Spinal cord (tissue), 10 donors: Measurements from ENCODE around the gene BSDC1. TPM values are rescaled to one million over a fixed set of nuclear protein-coding genes. Genes with fewer than 3 reads are reported as not detected.

Experiments
- DNase-seq, 6 donors: peaks; one replicate each; pipeline versions ENCODE4 v3.0.0 to v3.0.0-alpha.2; 2013 to 2015; ENCODE audit warnings: low spot score in 6 of 6, low read depth in 4 of 6
- H3K27ac ChIP-seq: one replicate; pipeline ENCODE4 v1.5.1; 2013; ENCODE audit warnings: low read depth, low read length, control low read depth
- H3K27me3 ChIP-seq: one replicate; pipeline ENCODE4 v1.6.1; 2013; ENCODE audit warnings: low read length; ENCODE audit not compliant: control insufficient read depth, insufficient read depth
- H3K36me3 ChIP-seq: one replicate; pipeline ENCODE4 v1.6.1; 2013; ENCODE audit warnings: low read length; ENCODE audit not compliant: control insufficient read depth, insufficient read depth
- H3K4me1 ChIP-seq: one replicate; pipeline ENCODE4 v1.6.1; 2013; ENCODE audit warnings: low read length; ENCODE audit not compliant: control insufficient read depth, insufficient read depth
- H3K4me3 ChIP-seq: one replicate; pipeline ENCODE4 v1.5.1; 2013; ENCODE audit warnings: low read depth, low read length, control low read depth
- H3K9me3 ChIP-seq: one replicate; pipeline ENCODE4 v1.6.1; 2013; ENCODE audit warnings: low read length; ENCODE audit not compliant: control insufficient read depth, insufficient read depth
- WGBS: methylation state at CpG from one replicate; pipeline ENCODE4 v1.1.5; 2013; ENCODE audit warnings: missing lambda C conversion rate; ENCODE audit not compliant: insufficient coverage; 5-methylcytosine and 5-hydroxymethylcytosine counted together
- polyA plus RNA-seq, 2 donors: library from polyadenylated mRNA; unstranded; fragments of 120-200 nt; gene quantifications; one replicate each; pipeline ENCODE4 v1.2.1, GENCODE V29; 2013; ENCODE audit not compliant: insufficient read length in 2 of 2
- total RNA-seq, 2 donors: library from RNA; depleted of rRNA in 1 of 2; stranded (reverse); fragments of 120-200 nt in 1 of 2; fragments of >200 nt in 1 of 2; gene quantifications; one replicate each; pipeline versions ENCODE4 v1.2.3 to v1.2.4, GENCODE V29; 2013 to 2014
- donor health status: healthy.

BSDC1 gene
- total and polyA plus RNA-seq, 4 donors = 61.4 to 85.1 (median 76.3) TPM

DNA sequence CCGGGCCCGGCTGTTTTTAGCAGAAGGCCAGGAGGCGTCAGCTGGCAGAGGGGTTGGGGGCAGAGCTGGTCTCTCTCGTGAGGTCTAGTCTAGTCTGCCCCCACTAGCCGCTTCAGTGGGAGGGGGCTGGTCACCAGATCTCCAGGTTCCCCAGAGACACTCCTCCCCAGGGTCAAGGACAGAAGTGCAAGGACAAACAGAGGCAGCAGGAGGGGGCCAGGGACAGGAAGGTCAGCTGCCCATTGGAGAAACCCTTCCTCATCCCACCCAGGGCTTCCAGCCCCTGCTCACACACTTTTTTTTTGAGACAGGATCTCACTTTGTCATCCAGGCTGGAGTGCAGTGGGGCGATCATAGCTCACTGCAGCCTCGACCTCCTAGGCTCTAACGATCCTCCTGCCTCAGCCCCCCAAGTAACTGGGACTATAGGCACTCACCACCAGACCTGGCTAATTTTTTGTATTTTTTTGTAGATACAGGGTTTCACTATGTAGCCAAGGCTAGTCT lies 41.9 kb downstream of the BSDC1 start:
- Histone ChIP-seq H3K27ac (peak overlapping the region; percentile 88), H3K27me3 (no peaks in the 10 kb centered on the region), H3K4me1 (peaks cover 39% of the 10 kb centered on the region), H3K9me3 (no peaks in the 10 kb centered on the region), H3K36me3 (peaks cover 9% of the 10 kb centered on the region), H3K4me3 (peak overlapping the region; percentile 67)
- DNase-seq = no peak
- 10% methylated on average over 2 of the region's 8 CpGs for WGBS

DNA sequence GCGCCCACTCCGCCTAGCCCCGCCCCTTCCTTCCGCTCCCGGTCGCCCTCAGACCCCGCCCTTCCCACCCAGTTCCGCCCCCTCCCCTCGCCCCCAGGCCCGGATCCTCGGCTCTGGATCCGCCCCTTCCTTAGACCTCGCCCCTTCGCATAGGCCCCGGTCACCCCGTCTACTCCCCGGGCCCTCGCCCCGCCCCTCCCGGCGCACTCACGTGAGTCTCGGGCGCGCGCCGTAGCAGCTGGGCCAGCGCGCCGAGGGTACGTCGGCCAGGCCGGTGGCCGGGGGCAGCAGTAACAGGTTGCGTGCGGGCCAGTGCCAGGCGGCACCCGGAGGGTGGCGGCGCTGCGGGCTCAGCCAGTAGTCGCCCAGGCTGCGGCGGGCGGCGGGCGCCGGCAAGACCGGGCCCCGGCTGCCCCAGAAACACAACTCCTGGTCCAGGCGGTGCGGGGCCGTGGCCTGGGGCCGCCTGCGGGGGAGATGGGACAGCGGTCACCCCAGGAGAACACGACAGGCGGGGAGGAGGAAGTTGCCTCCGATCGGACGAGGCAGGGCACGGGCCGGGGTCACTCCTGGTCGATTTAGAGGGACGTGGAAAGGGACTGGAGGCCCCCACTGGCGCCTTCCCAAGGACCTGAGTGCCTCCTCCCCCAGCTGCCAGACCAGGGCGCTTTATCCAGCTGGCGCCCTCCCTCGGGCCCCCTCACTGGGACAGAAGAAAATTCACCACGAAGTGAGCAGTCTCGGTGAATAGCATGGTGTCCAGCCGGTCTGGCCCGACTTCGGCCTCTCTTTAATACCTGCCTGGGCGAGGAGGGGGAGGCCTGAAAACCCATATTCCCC lies 42.6 kb downstream of the BSDC1 start:
- WGBS = 0% methylated on average over 69 of the region's 75 CpGs
- Histone ChIP-seq H3K9me3 (no peaks in the 10 kb centered on the region), H3K36me3 (peaks cover 9% of the 10 kb centered on the region), H3K4me3 (peak overlapping the region; percentile 67), H3K4me1 (peaks cover 34% of the 10 kb centered on the region), H3K27me3 (no peaks in the 10 kb centered on the region), H3K27ac (peak overlapping the region; percentile 88)
- peak; percentile 74 to 99 (median 93) for DNase-seq

GRCh38 chr1:32350785-32351398 lies 43.3 kb downstream of the BSDC1 start:
- DNase-seq = peak in 1 of 6 donors; percentile 56
- no peaks in the 10 kb centered on the region for H3K27me3 ChIP-seq
- peaks cover 9% of the 10 kb centered on the region for H3K36me3 ChIP-seq
- H3K4me1 ChIP-seq = peaks cover 34% of the 10 kb centered on the region
- peak overlapping the region; percentile 67 for H3K4me3 ChIP-seq
- H3K27ac ChIP-seq = peak overlapping the region; percentile 88
- H3K9me3 ChIP-seq = no peaks in the 10 kb centered on the region
- 12% methylated on average over 23 of the region's 28 CpGs for WGBS

DNA sequence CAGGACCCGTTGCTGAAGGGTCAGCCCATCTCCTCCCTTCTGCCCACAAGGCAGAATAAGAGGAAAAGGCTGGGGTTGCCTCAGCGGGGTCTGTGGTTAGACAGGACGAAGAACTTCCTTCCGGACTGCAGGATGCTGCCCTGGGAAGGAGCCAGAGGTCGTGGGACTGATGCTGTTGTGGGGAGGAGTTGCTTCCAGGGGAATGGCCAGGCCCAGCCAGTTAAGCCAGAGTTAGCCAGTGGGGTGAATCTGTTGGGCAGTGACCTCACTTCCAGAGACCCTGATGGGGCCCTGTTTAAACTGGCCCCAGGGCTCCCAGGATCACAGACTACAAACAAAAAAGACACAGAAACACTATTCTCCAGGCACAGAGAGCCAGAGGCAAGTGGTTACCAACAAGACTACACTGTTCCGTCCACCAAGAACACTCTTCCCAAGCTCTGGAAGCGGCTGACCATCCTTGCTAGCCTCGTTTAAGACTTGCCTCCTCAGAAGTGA lies 45.0 kb downstream of the BSDC1 start:
- Histone ChIP-seq H3K36me3 (peaks cover 6% of the 10 kb centered on the region), H3K27ac (no peak overlapping the region), H3K9me3 (no peaks in the 10 kb centered on the region), H3K4me1 (peaks cover 33% of the 10 kb centered on the region), H3K4me3 (no peak overlapping the region), H3K27me3 (no peaks in the 10 kb centered on the region)
- peak in 1 of 6 donors; percentile 38 for DNase-seq
- WGBS = 71% methylated on average over 7 of the region's 8 CpGs

- Histone ChIP-seq H3K27ac (no peak overlapping the region), H3K4me1 (peaks cover 9% of the 10 kb centered on the region), H3K27me3 (no peaks in the 10 kb centered on the region), H3K36me3 (no peaks in the 10 kb centered on the region), H3K4me3 (no peak overlapping the region), H3K9me3 (no peaks in the 10 kb centered on the region)
- WGBS = 85% methylated on average over 8 of the region's 9 CpGs
- no peak for DNase-seq
These were observed 47.6 kb downstream of the BSDC1 start for GRCh38 chr1:32346532-32347157.

DNA sequence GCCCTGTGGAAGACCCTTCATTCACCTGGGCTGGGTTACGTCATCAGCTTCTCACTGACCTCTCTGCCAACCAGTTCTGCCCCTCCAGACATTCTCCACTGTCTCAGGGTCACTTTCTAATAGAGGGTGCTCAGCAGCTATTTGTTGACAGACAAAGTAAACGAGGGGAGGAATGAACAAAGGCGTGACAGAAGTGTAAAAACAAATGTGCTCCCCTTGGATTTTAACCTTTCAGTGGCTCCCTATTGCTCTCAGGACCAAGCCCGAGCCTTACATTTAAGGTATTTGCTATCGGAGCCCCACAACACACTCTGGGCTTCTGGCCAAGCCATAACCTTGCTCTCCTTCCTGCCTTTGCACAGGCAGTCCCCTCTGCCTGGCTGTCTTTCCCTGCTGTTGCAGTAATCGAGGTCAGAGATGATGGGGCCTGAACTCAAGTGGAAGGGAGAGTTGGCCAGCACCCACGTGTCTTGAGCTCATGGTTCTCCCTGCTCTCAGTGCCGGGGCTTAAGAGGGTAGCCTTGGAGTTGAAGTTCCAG lies 48.9 kb downstream of the BSDC1 start:
- H3K36me3 ChIP-seq = no peaks in the 10 kb centered on the region
- peaks cover 12% of the 10 kb centered on the region for H3K4me1 ChIP-seq
- no peak overlapping the region for H3K4me3 ChIP-seq
- H3K9me3 ChIP-seq = no peaks in the 10 kb centered on the region
- no peaks in the 10 kb centered on the region for H3K27me3 ChIP-seq
- DNase-seq = no peak
- WGBS = 47% methylated on average over 7 of the region's 8 CpGs
- H3K27ac ChIP-seq = no peak overlapping the region

- H3K27me3 ChIP-seq = no peaks in the 10 kb centered on the region
- whole genome bisulfite sequencing = 95% methylated on average over 9 of the region's 10 CpGs
- no peaks in the 10 kb centered on the region for H3K9me3 ChIP-seq
- H3K36me3 ChIP-seq = no peaks in the 10 kb centered on the region
- H3K4me1 ChIP-seq = peaks cover 38% of the 10 kb centered on the region
- no peak overlapping the region for H3K27ac ChIP-seq
- no peak for DNase-seq
- no peak overlapping the region for H3K4me3 ChIP-seq
These were observed 51.5 kb downstream of the BSDC1 start for GRCh38 chr1:32342704-32343103.

DNA sequence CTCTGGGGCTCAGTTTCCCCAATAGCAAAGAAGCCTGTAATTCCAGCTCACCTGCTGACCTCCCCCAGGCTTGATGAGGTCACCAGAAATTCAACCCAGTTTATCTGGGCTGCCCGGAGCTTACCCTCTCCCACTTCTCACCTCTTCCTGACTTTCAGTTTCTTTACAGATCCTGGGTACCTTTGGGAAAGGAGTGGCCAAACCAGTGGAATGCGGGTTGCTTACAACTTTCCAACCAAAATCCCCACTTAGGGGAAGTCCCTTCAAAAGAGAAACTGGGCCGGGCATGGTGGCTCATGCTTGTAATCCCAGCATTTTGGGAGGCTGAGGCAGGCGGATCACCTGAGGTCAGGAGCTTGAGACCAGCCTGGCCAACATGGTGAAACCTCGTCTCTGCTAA lies 52.3 kb downstream of the BSDC1 start:
- DNase-seq = no peak
- no peak overlapping the region for H3K4me3 ChIP-seq
- H3K27me3 ChIP-seq = no peaks in the 10 kb centered on the region
- H3K27ac ChIP-seq = no peak overlapping the region
- no peaks in the 10 kb centered on the region for H3K9me3 ChIP-seq
- peaks cover 45% of the 10 kb centered on the region for H3K4me1 ChIP-seq
- H3K36me3 ChIP-seq = peaks cover 1% of the 10 kb centered on the region
- 92% methylated on average over 3 of the region's 5 CpGs for WGBS

DNA sequence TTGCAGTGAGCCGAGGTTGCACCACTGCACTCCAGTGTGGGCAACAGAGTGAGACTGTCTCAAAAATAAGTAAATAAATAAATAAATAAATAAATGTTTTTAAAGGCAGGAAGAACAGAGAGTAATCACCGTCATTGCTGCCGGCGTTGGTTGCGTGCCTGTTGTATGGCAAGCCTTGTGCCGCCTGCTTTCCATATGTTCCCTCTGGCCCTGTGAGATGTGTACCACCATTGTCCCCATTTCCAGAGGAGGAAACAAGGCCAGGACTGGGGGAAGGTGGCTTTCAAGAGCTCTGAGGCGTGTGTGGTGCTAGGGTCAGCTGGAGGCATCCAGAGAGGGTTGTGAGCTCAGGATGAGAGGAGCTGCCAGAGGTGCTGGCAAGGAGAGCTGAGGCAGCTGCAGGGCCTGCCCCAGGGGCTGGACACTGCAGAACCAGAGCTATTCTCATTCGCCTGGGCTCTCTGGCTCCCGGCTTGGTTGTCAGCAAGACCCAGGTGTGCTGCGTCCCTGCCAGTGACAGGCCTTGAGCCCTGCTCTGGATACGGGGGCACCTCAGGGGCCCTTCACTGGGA lies 53.0 kb downstream of the BSDC1 start:
- H3K4me3 ChIP-seq = no peak overlapping the region
- peaks cover 2% of the 10 kb centered on the region for H3K36me3 ChIP-seq
- H3K27ac ChIP-seq = no peak overlapping the region
- 59% methylated on average over 10 of the region's 11 CpGs for WGBS
- H3K9me3 ChIP-seq = no peaks in the 10 kb centered on the region
- H3K4me1 ChIP-seq = peaks cover 52% of the 10 kb centered on the region
- H3K27me3 ChIP-seq = no peaks in the 10 kb centered on the region
- no peak for DNase-seq
